Spinal cord (tissue), 10 donors: ENCODE results near the gene ARSG. TPM values are rescaled to one million over a fixed set of nuclear protein-coding genes. Genes with fewer than 3 reads are reported as not detected.
A peak's percentile ranks its signal among the peaks of the same experiment; 100 is the strongest.
"Not testable (repeated sequence)": the region's sequence is repeated elsewhere in the genome, so short reads cannot be mapped to it uniquely, and the experiment has no call there.

Experiments
- DNase-seq, 6 donors: peaks; one replicate each; pipeline versions ENCODE4 v3.0.0 to v3.0.0-alpha.2; 2013 to 2015; ENCODE audit warnings: low spot score in 6 of 6, low read depth in 4 of 6
- H3K27ac ChIP-seq: one replicate; pipeline ENCODE4 v1.5.1; 2013; ENCODE audit warnings: low read depth, low read length, control low read depth
- H3K27me3 ChIP-seq: one replicate; pipeline ENCODE4 v1.6.1; 2013; ENCODE audit warnings: low read length; ENCODE audit not compliant: control insufficient read depth, insufficient read depth
- H3K36me3 ChIP-seq: one replicate; pipeline ENCODE4 v1.6.1; 2013; ENCODE audit warnings: low read length; ENCODE audit not compliant: control insufficient read depth, insufficient read depth
- H3K4me1 ChIP-seq: one replicate; pipeline ENCODE4 v1.6.1; 2013; ENCODE audit warnings: low read length; ENCODE audit not compliant: control insufficient read depth, insufficient read depth
- H3K4me3 ChIP-seq: one replicate; pipeline ENCODE4 v1.5.1; 2013; ENCODE audit warnings: low read depth, low read length, control low read depth
- H3K9me3 ChIP-seq: one replicate; pipeline ENCODE4 v1.6.1; 2013; ENCODE audit warnings: low read length; ENCODE audit not compliant: control insufficient read depth, insufficient read depth
- WGBS: methylation state at CpG from one replicate; pipeline ENCODE4 v1.1.5; 2013; ENCODE audit warnings: missing lambda C conversion rate; ENCODE audit not compliant: insufficient coverage; 5-methylcytosine and 5-hydroxymethylcytosine counted together
- polyA plus RNA-seq, 2 donors: library from polyadenylated mRNA; unstranded; fragments of 120-200 nt; gene quantifications; one replicate each; pipeline ENCODE4 v1.2.1, GENCODE V29; 2013; ENCODE audit not compliant: insufficient read length in 2 of 2
- total RNA-seq, 2 donors: library from RNA; depleted of rRNA in 1 of 2; stranded (reverse); fragments of 120-200 nt in 1 of 2; fragments of >200 nt in 1 of 2; gene quantifications; one replicate each; pipeline versions ENCODE4 v1.2.3 to v1.2.4, GENCODE V29; 2013 to 2014
- donor health status: healthy.

Gene ARSG
- total and polyA plus RNA-seq, 4 donors, result 8.2 to 18.8 (median 9.9) TPM

GRCh38 chr17:68299817-68300216 is 8.5 kb downstream of the ARSG start:
- Histone ChIP-seq H3K4me3 (no peak overlapping the region), H3K36me3 (no peaks in the 10 kb centered on the region), H3K27me3 (no peaks in the 10 kb centered on the region), H3K9me3 (no peaks in the 10 kb centered on the region), H3K27ac (no peak overlapping the region), H3K4me1 (no peaks in the 10 kb centered on the region)
- WGBS, result 100% methylated on average over 3 of the region's 3 CpGs
- DNase-seq, result no peak

GRCh38 chr17:68301438-68301959 is 10.2 kb downstream of the ARSG start:
- Histone ChIP-seq H3K4me3 (no peak overlapping the region), H3K27me3 (no peaks in the 10 kb centered on the region), H3K36me3 (no peaks in the 10 kb centered on the region), H3K27ac (peak overlapping the region; percentile 65), H3K4me1 (no peaks in the 10 kb centered on the region), H3K9me3 (no peaks in the 10 kb centered on the region)
- peak in 1 of 6 donors; percentile 23 for DNase-seq
- 69% methylated on average over 9 of the region's 9 CpGs for WGBS

GRCh38 chr17:68302066-68302564 is 10.8 kb downstream of the ARSG start:
- peak in 1 of 6 donors; percentile 84 for DNase-seq
- Histone ChIP-seq H3K27ac (peak overlapping the region; percentile 65), H3K4me1 (no peaks in the 10 kb centered on the region), H3K4me3 (no peak overlapping the region), H3K9me3 (no peaks in the 10 kb centered on the region), H3K27me3 (no peaks in the 10 kb centered on the region), H3K36me3 (no peaks in the 10 kb centered on the region)
- 37% methylated on average over 10 of the region's 10 CpGs for WGBS

- Histone ChIP-seq H3K27me3 (no peaks in the 10 kb centered on the region), H3K36me3 (no peaks in the 10 kb centered on the region), H3K27ac (peak overlapping the region; percentile 65), H3K4me3 (no peak overlapping the region), H3K9me3 (no peaks in the 10 kb centered on the region), H3K4me1 (no peaks in the 10 kb centered on the region)
- 63% methylated on average over 4 of the region's 4 CpGs for whole genome bisulfite sequencing
- DNase-seq, result no peak
Observed at GRCh38 chr17:68302666-68303065, 11.4 kb downstream of the ARSG start.

- no peak overlapping the region for H3K27ac ChIP-seq
- H3K9me3 ChIP-seq, result no peaks in the 10 kb centered on the region
- no peaks in the 10 kb centered on the region for H3K4me1 ChIP-seq
- 93% methylated on average over 4 of the region's 6 CpGs for WGBS
- no peaks in the 10 kb centered on the region for H3K36me3 ChIP-seq
- no peak for DNase-seq
- no peak overlapping the region for H3K4me3 ChIP-seq
- no peaks in the 10 kb centered on the region for H3K27me3 ChIP-seq
Observed at GRCh38 chr17:68304706-68305105, 13.4 kb downstream of the ARSG start.

- H3K4me1 ChIP-seq, result no peaks in the 10 kb centered on the region
- H3K27ac ChIP-seq, result no peak overlapping the region
- no peaks in the 10 kb centered on the region for H3K9me3 ChIP-seq
- no peak overlapping the region for H3K4me3 ChIP-seq
- H3K36me3 ChIP-seq, result no peaks in the 10 kb centered on the region
- 100% methylated on average over 1 of the region's 4 CpGs for WGBS
- no peaks in the 10 kb centered on the region for H3K27me3 ChIP-seq
- no peak for DNase-seq
Observed at GRCh38 chr17:68305142-68305541, 13.8 kb downstream of the ARSG start.

GRCh38 chr17:68306819-68307218 is 15.5 kb downstream of the ARSG start:
- Histone ChIP-seq H3K4me3 (no peak overlapping the region), H3K36me3 (no peaks in the 10 kb centered on the region), H3K4me1 (no peaks in the 10 kb centered on the region), H3K27ac (no peak overlapping the region), H3K27me3 (no peaks in the 10 kb centered on the region), H3K9me3 (no peaks in the 10 kb centered on the region)
- WGBS, result 75% methylated on average over 6 of the region's 6 CpGs
- DNase-seq, result no peak

- H3K4me3 ChIP-seq, result no peak overlapping the region
- 89% methylated on average over 5 of the region's 8 CpGs for WGBS
- no peaks in the 10 kb centered on the region for H3K9me3 ChIP-seq
- H3K36me3 ChIP-seq, result no peaks in the 10 kb centered on the region
- no peak overlapping the region for H3K27ac ChIP-seq
- no peaks in the 10 kb centered on the region for H3K4me1 ChIP-seq
- H3K27me3 ChIP-seq, result no peaks in the 10 kb centered on the region
- no peak for DNase-seq
Observed at GRCh38 chr17:68307443-68307842, 16.1 kb downstream of the ARSG start.

GRCh38 chr17:68308486-68308885 is 17.2 kb downstream of the ARSG start:
- not testable (repeated sequence) for H3K9me3 ChIP-seq, H3K4me1 ChIP-seq, H3K36me3 ChIP-seq, H3K4me3 ChIP-seq, DNase-seq, H3K27ac ChIP-seq, H3K27me3 ChIP-seq
- 92% methylated on average over 3 of the region's 7 CpGs for WGBS

- not testable (repeated sequence) for H3K4me3 ChIP-seq, DNase-seq, H3K9me3 ChIP-seq, H3K27me3 ChIP-seq, H3K4me1 ChIP-seq, H3K36me3 ChIP-seq, H3K27ac ChIP-seq
- 94% methylated on average over 26 of the region's 28 CpGs for WGBS
Observed at GRCh38 chr17:68309066-68309670, 17.9 kb downstream of the ARSG start.
